Progenitor cell of endocrine pancreas (in vitro differentiated cells): ENCODE data around the gene DHX32. TPM values are rescaled to one million over a fixed set of nuclear protein-coding genes. Genes with fewer than 3 reads are reported as not detected.

Source experiments
- DNase-seq: peaks from one replicate; pipeline ENCODE4 v3.0.0; 2021; ENCODE audit warnings: low spot score; ENCODE audit not compliant: unreplicated experiment
- H3K27ac Mint-ChIP-seq: 2 replicates; pipeline ENCODE4 v1.8.0; 2021; ENCODE audit warnings: mild to moderate bottlenecking, moderate library complexity, mixed read lengths
- H3K27me3 Mint-ChIP-seq: 2 replicates; pipeline ENCODE4 v1.8.0; 2021; ENCODE audit warnings: mixed read lengths
- H3K36me3 Mint-ChIP-seq: 2 replicates; pipeline ENCODE4 v1.8.0; 2022; ENCODE audit warnings: mixed read lengths; ENCODE audit not compliant: insufficient read depth
- H3K4me1 Mint-ChIP-seq: 2 replicates; pipeline ENCODE4 v1.8.0; 2021; ENCODE audit warnings: low read depth, mixed read lengths
- H3K4me3 Mint-ChIP-seq: 2 replicates; pipeline ENCODE4 v1.8.0; 2021; ENCODE audit warnings: low read depth, mild to moderate bottlenecking, moderate library complexity, mixed read lengths
- H3K9me3 Mint-ChIP-seq: 2 replicates; pipeline ENCODE4 v1.8.0; 2021; ENCODE audit warnings: low read depth, mixed read lengths
- CTCF ChIP-seq: fragments of 200-600 bp; sonication (generic); IDR thresholded peaks from one replicate; pipeline ENCODE4 v1.5.0; 2021; ENCODE audit warnings: antibody characterized with exemption, mild to moderate bottlenecking; ENCODE audit not compliant: unreplicated experiment
- total RNA-seq: library from RNA; stranded (reverse); gene quantifications from 2 replicates; pipeline ENCODE4 v1.2.1, GENCODE V29; 2021

The DHX32 gene
- total RNA-seq, 1 donor from 2014 or later: 22.0 TPM

GRCh38 chr10:125808047-125808446, 73.0 kb downstream of the DHX32 start:
- H3K36me3 Mint-ChIP-seq: peaks cover 11% of the 10 kb centered on the region
- no peaks in the 10 kb centered on the region for H3K27me3 Mint-ChIP-seq
- H3K4me3 Mint-ChIP-seq: no peak overlapping the region

GRCh38 chr10:125802739-125803138, 78.4 kb downstream of the DHX32 start:
- no peak overlapping the region for H3K4me3 Mint-ChIP-seq
- no peak for DNase-seq
- H3K27ac Mint-ChIP-seq: no peak overlapping the region
- no peaks in the 10 kb centered on the region for H3K27me3 Mint-ChIP-seq
- peaks cover 8% of the 10 kb centered on the region for H3K36me3 Mint-ChIP-seq
- H3K9me3 Mint-ChIP-seq: no peaks in the 10 kb centered on the region
- peaks cover 17% of the 10 kb centered on the region for H3K4me1 Mint-ChIP-seq
- TF ChIP-seq CTCF: no peak

More at GRCh38 chr10:125808047-125808446, 73.0 kb downstream of the DHX32 start:
- TF ChIP-seq CTCF: no peak
- no peaks in the 10 kb centered on the region for H3K9me3 Mint-ChIP-seq
- no peak overlapping the region for H3K27ac Mint-ChIP-seq
- no peak for DNase-seq
- no peaks in the 10 kb centered on the region for H3K4me1 Mint-ChIP-seq

- no peak overlapping the region for H3K27ac Mint-ChIP-seq
- no peak for TF ChIP-seq CTCF
- H3K4me3 Mint-ChIP-seq: no peak overlapping the region
- H3K4me1 Mint-ChIP-seq: peaks cover 17% of the 10 kb centered on the region
- H3K27me3 Mint-ChIP-seq: no peaks in the 10 kb centered on the region
- H3K36me3 Mint-ChIP-seq: peaks cover 8% of the 10 kb centered on the region
- H3K9me3 Mint-ChIP-seq: no peaks in the 10 kb centered on the region
- DNase-seq: no peak
These were observed 79.0 kb downstream of the DHX32 start for GRCh38 chr10:125802131-125802530.

GRCh38 chr10:125801574-125801973, 79.5 kb downstream of the DHX32 start:
- no peaks in the 10 kb centered on the region for H3K9me3 Mint-ChIP-seq
- H3K27ac Mint-ChIP-seq: no peak overlapping the region
- H3K4me1 Mint-ChIP-seq: peaks cover 17% of the 10 kb centered on the region
- no peak for TF ChIP-seq CTCF
- no peak for DNase-seq
- H3K27me3 Mint-ChIP-seq: no peaks in the 10 kb centered on the region
- H3K36me3 Mint-ChIP-seq: peaks cover 10% of the 10 kb centered on the region
- no peak overlapping the region for H3K4me3 Mint-ChIP-seq

- peaks cover 8% of the 10 kb centered on the region for H3K36me3 Mint-ChIP-seq
- no peak overlapping the region for H3K4me3 Mint-ChIP-seq
- no peak overlapping the region for H3K27ac Mint-ChIP-seq
- no peak for TF ChIP-seq CTCF
- H3K4me1 Mint-ChIP-seq: peaks cover 17% of the 10 kb centered on the region
- no peaks in the 10 kb centered on the region for H3K27me3 Mint-ChIP-seq
- H3K9me3 Mint-ChIP-seq: no peaks in the 10 kb centered on the region
- DNase-seq: no peak
These were observed 81.5 kb downstream of the DHX32 start for GRCh38 chr10:125799451-125800182.
